SKM-1 (cell line): ENCODE measurements around the gene EXOC3L1.

ENCODE experiments used
- DNase-seq: peaks from one replicate; lab custom pipeline; 2025; ENCODE audit not compliant: unreplicated experiment; lab: John Stamatoyannopoulos, UW

EXOC3L1 gene

GRCh38 chr16:67150047-67150832 is 39.7 kb downstream of the EXOC3L1 start:
- no peak for DNase-seq

GRCh38 chr16:67149276-67150046 is 40.5 kb downstream of the EXOC3L1 start:
- no peak for DNase-seq

GRCh38 chr16:67148656-67149275 is 41.2 kb downstream of the EXOC3L1 start:
- DNase-seq = no peak

- DNase-seq = no peak
Observed at GRCh38 chr16:67148221-67148620, 41.7 kb downstream of the EXOC3L1 start.

- DNase-seq = no peak
Observed at GRCh38 chr16:67147437-67148140, 42.3 kb downstream of the EXOC3L1 start.

GRCh38 chr16:67146523-67147357 is 43.2 kb downstream of the EXOC3L1 start:
- no peak for DNase-seq

GRCh38 chr16:67145746-67146145 is 44.2 kb downstream of the EXOC3L1 start:
- DNase-seq = no peak

GRCh38 chr16:67144943-67145342 is 45.0 kb downstream of the EXOC3L1 start:
- DNase-seq = no peak

GRCh38 chr16:67142342-67142741 is 47.6 kb downstream of the EXOC3L1 start:
- DNase-seq = no peak

- DNase-seq = no peak
Observed at GRCh38 chr16:67141391-67141790, 48.5 kb downstream of the EXOC3L1 start.

GRCh38 chr16:67137605-67138004 is 52.3 kb downstream of the EXOC3L1 start:
- DNase-seq = no peak
